Stimulated activated CD4-positive, alpha-beta T cell treated with anti-CD3 and anti-CD28 coated beads, Interleukin-2, amount 100 ng/mL, for 48 hours (primary cell): Measurements from ENCODE around the gene TRAFD1.
A peak's percentile ranks its signal among the peaks of the same experiment; 100 is the strongest.
"Not testable (repeated sequence)": the region's sequence is repeated elsewhere in the genome, so short reads cannot be mapped to it uniquely, and the experiment has no call there.

Source experiments
- DNase-seq, 2 donors: peaks; one replicate each; pipeline ENCODE4 v3.0.0-alpha.2; 2020

The TRAFD1 gene

GRCh38 chr12:112125250-112125999 is at the start of gene TRAFD1:
Gene TRAFD1 (plus strand): TSS chr12:112125560. CDS start chr12:112130523, 4,963 bp downstream.
- peak; percentile 98 to 99 for DNase-seq

- DNase-seq = no peak
Measured at GRCh38 chr12:112087055-112087850, 38.1 kb upstream of the TRAFD1 start.

- DNase-seq = no peak
Measured at GRCh38 chr12:112087851-112088250, 37.5 kb upstream of the TRAFD1 start.

GRCh38 chr12:112091563-112091962 is 33.8 kb upstream of the TRAFD1 start:
- no peak for DNase-seq

GRCh38 chr12:112096070-112096469 is 29.3 kb upstream of the TRAFD1 start:
- DNase-seq = no peak

- no peak for DNase-seq
Measured at GRCh38 chr12:112096667-112097066, 28.7 kb upstream of the TRAFD1 start.

- DNase-seq = no peak
Measured at GRCh38 chr12:112097641-112098040, 27.7 kb upstream of the TRAFD1 start.

GRCh38 chr12:112100500-112100899 is 24.9 kb upstream of the TRAFD1 start:
- not testable (repeated sequence) for DNase-seq

- no peak for DNase-seq
Measured at GRCh38 chr12:112102127-112102526, 23.2 kb upstream of the TRAFD1 start.

GRCh38 chr12:112102746-112103145 is 22.6 kb upstream of the TRAFD1 start:
- not testable (repeated sequence) for DNase-seq

- no peak for DNase-seq
Measured at GRCh38 chr12:112103758-112104503, 21.4 kb upstream of the TRAFD1 start.

GRCh38 chr12:112105891-112106290 is 19.5 kb upstream of the TRAFD1 start:
- no peak for DNase-seq

GRCh38 chr12:112107306-112108201 is 17.8 kb upstream of the TRAFD1 start:
- no peak for DNase-seq

- peak; percentile 84 to 86 for DNase-seq
Measured at GRCh38 chr12:112108202-112109079, 16.9 kb upstream of the TRAFD1 start, which contains the start of gene NAA25. Gene NAA25 (minus strand): TSS chr12:112108783. CDS start chr12:112108773, 10 bp downstream.

GRCh38 chr12:112110787-112111662 is 14.3 kb upstream of the TRAFD1 start:
- DNase-seq = not testable (repeated sequence)

- DNase-seq = no peak
Measured at GRCh38 chr12:112111931-112112330, 13.4 kb upstream of the TRAFD1 start.

GRCh38 chr12:112112409-112113133 is 12.8 kb upstream of the TRAFD1 start:
- no peak for DNase-seq

GRCh38 chr12:112115259-112116045 is 9.9 kb upstream of the TRAFD1 start:
- DNase-seq = no peak
